COLO668 (cell line): ENCODE results near the gene CTNNA3.

Experiments
- DNase-seq: peaks from one replicate; lab custom pipeline; 2025; ENCODE audit not compliant: unreplicated experiment; lab: John Stamatoyannopoulos, UW

The CTNNA3 gene

GRCh38 chr10:66586897-66587679 is 1108.9 kb downstream of the CTNNA3 start:
- peak; percentile 8 for DNase-seq

- no peak for DNase-seq
Observed at GRCh38 chr10:66586073-66586472, 1109.9 kb downstream of the CTNNA3 start.

DNA sequence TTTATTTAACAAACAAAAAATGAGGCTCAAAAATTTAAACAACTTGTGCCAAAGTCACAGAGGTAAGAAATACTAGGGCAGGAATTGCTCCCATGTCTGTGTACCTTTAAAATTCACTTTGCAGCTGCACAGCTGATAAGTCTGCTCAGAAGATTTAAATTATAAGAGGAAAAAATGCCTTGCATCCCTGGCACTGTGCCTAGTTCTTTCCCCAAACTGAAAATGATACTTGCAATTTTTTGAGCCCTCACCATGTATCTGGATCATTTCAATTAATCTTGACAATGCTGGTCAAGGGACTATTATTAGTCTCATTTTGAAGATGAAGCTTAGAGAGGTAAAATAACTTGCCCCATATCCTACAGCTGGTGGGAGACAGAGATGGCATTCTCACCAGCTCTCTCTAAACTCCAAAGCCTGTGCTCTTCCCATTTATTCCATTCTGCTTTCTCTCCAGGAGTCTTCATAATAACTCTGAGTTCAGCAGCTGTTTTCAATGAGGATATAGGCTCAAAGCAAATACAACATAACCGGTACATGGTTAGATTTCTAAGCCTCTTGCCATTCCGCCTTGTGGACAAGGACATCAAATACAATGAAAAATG is 1120.6 kb downstream of the CTNNA3 start:
- DNase-seq: no peak

DNA sequence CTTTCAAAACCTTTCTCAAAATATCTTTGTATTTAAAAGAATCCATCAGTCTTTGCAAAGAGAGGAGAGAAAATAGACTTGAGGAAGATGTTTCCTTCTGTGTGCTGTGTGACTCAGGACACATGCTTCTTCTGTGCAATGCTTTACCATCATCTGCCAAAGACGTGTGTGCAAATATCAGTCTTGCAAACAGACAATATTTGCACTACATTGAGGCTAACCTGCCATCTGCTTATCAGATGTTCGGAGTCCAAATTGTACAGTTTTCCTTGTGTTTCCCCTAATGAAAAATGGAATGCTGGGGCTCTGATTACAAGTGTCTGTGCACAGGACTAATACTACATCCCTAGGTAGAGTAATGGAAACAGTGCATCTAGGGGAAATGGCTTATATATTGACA is 1123.3 kb downstream of the CTNNA3 start:
- DNase-seq: peak; percentile 8

GRCh38 chr10:66565999-66566398 is 1130.0 kb downstream of the CTNNA3 start:
- DNase-seq: no peak

- no peak for DNase-seq
Observed at GRCh38 chr10:66564287-66564686, 1131.7 kb downstream of the CTNNA3 start.

- no peak for DNase-seq
Observed at GRCh38 chr10:66555061-66555460, 1140.9 kb downstream of the CTNNA3 start.

- no peak for DNase-seq
Observed at GRCh38 chr10:66552331-66552730, 1143.7 kb downstream of the CTNNA3 start.

DNA sequence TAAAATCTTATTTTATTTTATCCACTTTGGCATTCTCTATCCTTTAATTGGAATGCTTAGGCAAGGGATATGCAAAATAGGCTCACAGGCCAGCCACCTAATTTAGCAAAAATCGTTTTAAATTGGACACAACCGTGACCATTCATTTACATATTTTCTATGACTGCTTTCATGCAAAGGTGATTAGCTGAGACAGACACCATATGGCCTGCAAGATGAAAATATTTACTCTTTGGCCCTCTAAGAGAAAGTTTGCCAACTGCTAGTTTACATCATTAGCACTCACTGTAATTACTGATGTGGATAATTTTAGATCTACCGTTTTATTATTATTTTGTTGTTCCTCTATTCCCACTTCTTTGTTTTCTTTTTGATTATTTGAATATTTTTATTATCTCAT is 1145.6 kb downstream of the CTNNA3 start:
- DNase-seq: no peak

- no peak for DNase-seq
Observed at GRCh38 chr10:66538908-66539307, 1157.1 kb downstream of the CTNNA3 start.

GRCh38 chr10:66538371-66538770 is 1157.6 kb downstream of the CTNNA3 start:
- no peak for DNase-seq

- no peak for DNase-seq
Observed at GRCh38 chr10:66537186-66537585, 1158.8 kb downstream of the CTNNA3 start.

- no peak for DNase-seq
Observed at GRCh38 chr10:66535439-66535838, 1160.6 kb downstream of the CTNNA3 start.

DNA sequence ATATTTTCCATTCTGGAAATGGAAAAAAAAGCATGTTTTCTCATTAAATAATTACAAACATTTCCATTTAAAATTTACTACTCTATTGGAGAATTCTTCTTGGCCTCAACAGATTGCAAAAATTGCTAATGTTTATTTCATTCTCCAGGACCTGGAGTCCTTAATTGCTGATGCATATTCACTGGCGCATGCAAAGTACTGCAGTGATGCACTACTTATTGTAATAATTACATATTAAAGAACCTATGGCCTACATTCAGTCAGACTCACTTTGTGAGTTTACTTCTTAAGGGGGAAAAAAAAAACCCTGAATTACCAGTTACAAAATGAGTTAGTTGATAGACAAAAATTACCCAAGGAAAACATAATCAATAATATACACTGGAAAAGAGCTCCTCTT is 1161.1 kb downstream of the CTNNA3 start:
- no peak for DNase-seq

DNA sequence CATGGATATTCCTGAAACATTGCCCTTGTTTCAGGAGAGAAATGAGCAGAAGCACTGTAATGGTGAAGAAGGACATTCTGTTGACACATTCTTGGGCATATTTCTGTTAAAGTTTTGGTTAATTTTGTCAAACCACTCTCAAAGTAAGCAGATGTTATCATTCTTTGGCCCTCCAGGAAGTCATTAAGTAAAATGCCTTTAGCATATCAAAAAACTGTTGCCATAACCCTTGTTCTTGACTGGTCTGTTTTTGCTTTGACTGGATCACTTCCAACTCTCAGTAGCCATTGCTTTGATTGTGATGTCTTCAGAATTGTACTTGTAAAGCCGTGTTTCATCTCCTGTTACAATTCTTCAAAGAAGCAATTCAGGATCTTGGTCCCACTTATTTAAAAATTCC is 1174.5 kb downstream of the CTNNA3 start:
- no peak for DNase-seq

DNA sequence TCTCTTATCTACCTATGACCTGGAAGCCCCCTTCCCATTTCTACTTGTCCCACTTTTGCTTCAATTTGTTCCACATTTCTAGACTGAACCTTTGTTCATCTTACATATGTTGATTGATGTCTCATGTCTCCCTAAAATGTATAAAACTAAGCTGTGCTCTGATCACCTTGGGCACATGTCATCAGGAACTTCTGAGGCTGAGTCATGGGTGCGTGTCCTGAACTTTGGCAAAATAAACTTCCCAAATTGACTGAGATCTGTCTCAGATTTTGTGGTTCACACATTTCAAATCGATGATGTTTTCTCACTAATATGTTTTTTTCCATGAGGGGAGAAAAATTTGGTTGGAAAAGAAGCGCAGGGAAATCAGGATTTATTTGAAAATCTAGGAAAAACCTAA is 1176.4 kb downstream of the CTNNA3 start:
- no peak for DNase-seq

GRCh38 chr10:66514666-66515065 is 1181.3 kb downstream of the CTNNA3 start:
- no peak for DNase-seq

- no peak for DNase-seq
Observed at GRCh38 chr10:66513504-66513903, 1182.5 kb downstream of the CTNNA3 start.

GRCh38 chr10:66505003-66505657 is 1190.9 kb downstream of the CTNNA3 start:
- no peak for DNase-seq

- no peak for DNase-seq
Observed at GRCh38 chr10:66501356-66501755, 1194.6 kb downstream of the CTNNA3 start.

DNA sequence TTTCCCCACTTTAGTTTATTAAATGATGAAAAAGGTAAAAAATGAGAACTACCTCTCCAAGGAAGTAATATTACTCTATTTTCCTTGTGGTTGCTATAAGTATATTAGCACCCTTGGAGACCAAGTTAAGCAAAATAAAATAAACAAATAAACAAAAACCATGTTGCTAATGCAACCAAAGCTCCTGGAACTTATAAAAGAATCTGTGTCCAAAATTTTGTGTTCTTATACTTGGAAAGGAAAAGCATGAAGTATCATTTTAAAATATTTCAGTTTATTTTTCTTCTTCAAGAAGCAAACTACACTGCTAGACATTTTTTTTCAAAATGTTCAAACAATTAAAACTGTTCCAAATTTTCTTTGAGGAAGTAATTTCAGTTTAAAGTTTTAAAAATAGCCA is 1212.0 kb downstream of the CTNNA3 start:
- no peak for DNase-seq

- DNase-seq: no peak
Observed at GRCh38 chr10:66472156-66472555, 1223.8 kb downstream of the CTNNA3 start.
